HEK293T (cell line): ENCODE results near the gene GAB2.

Source experiments
- BHLHE40 ChIP-seq: fragments of 450-650 bp; IDR thresholded peaks from 2 replicates; pipeline ENCODE4 v1.6.1; 2016; ENCODE audit warnings: mild to moderate bottlenecking, moderate library complexity, borderline replicate concordance
- FOXA1 ChIP-seq: fragments of 450-650 bp; IDR thresholded peaks from 2 replicates; pipeline ENCODE4 v1.6.1; 2016; ENCODE audit warnings: mild to moderate bottlenecking
- FOXK2 ChIP-seq: fragments of 450-650 bp; IDR thresholded peaks from 2 replicates; pipeline ENCODE4 v1.6.1; 2016; ENCODE audit warnings: mild to moderate bottlenecking
- FOXM1 ChIP-seq: fragments of 450-650 bp; IDR thresholded peaks from 2 replicates; pipeline ENCODE4 v1.6.1; 2017; ENCODE audit warnings: mild to moderate bottlenecking, borderline replicate concordance
- LEF1 ChIP-seq: fragments of 450-650 bp; IDR thresholded peaks from 2 replicates; pipeline ENCODE4 v1.6.1; 2017; ENCODE audit warnings: mild to moderate bottlenecking, borderline replicate concordance
- NFRKB ChIP-seq: fragments of 450-650 bp; IDR thresholded peaks from 2 replicates; pipeline ENCODE4 v1.6.1; 2016; ENCODE audit warnings: mild to moderate bottlenecking, moderate library complexity
- SP1 ChIP-seq: fragments of 450-650 bp; IDR thresholded peaks from 2 replicates; pipeline ENCODE4 v1.6.1; 2017
- SUZ12 ChIP-seq: fragments of 450-650 bp; IDR thresholded peaks from 2 replicates; pipeline ENCODE4 v1.6.1; 2016; ENCODE audit warnings: mild to moderate bottlenecking
- TARDBP ChIP-seq: fragments of 450-650 bp; IDR thresholded peaks from 2 replicates; pipeline ENCODE4 v1.6.1; 2016
- TF ChIP-seq, protein P1 (sequence below): fragments of 450-650 bp; IDR thresholded peaks from 2 replicates; pipeline ENCODE4 v1.6.1; 2016

DNA sequence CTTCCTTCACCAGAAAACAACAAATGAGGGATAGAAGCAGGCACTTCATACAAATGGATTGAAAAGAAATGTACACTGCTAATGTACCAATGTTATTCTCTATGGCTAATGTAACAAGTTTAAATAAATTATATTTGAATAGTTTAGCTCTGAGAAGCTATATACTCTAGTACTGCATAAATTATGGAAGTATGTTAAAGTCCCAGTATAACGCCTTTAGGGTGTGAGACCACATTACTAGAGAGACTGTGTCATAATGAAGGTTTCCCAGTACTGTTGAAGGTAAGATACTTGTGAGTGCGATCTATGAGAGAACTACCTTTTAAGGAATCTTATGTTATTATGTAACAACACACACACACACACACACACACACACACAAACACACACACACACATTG, 39.8 kb upstream of the GAB2 start:
- TF ChIP-seq SUZ12 (no peak), NFRKB (no peak), LEF1 (no peak), SP1 (no peak), FOXM1 (no peak), TARDBP (no peak), BHLHE40 (no peak), FOXA1 (no peak), FOXK2 (no peak)
- TF ChIP-seq, protein P1, sequence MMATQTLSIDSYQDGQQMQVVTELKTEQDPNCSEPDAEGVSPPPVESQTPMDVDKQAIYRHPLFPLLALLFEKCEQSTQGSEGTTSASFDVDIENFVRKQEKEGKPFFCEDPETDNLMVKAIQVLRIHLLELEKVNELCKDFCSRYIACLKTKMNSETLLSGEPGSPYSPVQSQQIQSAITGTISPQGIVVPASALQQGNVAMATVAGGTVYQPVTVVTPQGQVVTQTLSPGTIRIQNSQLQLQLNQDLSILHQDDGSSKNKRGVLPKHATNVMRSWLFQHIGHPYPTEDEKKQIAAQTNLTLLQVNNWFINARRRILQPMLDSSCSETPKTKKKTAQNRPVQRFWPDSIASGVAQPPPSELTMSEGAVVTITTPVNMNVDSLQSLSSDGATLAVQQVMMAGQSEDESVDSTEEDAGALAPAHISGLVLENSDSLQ, result no peak
